M059J (cell line): Measurements from ENCODE around the gene POPDC3. TPM values are rescaled to one million over a fixed set of nuclear protein-coding genes. Genes with fewer than 3 reads are reported as not detected.
"Not testable (repeated sequence)": the region's sequence is repeated elsewhere in the genome, so short reads cannot be mapped to it uniquely, and the experiment has no call there.

ENCODE experiments used
- DNase-seq: peaks from one replicate; pipeline ENCODE4 v3.0.0-alpha.2; 2012; ENCODE audit warnings: low read depth
- total RNA-seq: library from RNA; depleted of rRNA; stranded (reverse); fragments of >200 nt; shearing (Covaris generic); gene quantifications from 2 replicates; pipeline ENCODE4 v1.2.3, GENCODE V29; 2014

POPDC3 gene
- total RNA-seq, 1 experiment from 2014 or later, result 0.30 TPM

DNA sequence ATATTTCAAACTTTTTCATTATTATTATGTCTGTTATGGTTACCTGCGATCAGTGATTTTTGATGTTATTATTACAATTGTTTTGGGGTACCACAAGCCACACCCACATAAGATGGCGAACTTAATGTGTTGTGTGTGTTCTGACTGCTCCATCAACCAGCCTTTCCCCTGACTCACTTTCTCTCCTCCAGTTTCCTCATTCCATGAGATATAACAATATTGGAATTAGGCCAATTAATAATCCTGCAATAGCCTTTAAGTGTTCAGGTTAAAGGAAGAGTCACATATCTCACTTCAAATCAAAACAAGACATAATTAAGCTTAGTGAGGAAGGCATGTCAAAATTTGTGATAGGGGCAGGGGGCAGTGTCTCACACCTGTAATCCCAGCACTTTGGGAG lies 16.3 kb upstream of the POPDC3 start:
- DNase-seq, result no peak

DNA sequence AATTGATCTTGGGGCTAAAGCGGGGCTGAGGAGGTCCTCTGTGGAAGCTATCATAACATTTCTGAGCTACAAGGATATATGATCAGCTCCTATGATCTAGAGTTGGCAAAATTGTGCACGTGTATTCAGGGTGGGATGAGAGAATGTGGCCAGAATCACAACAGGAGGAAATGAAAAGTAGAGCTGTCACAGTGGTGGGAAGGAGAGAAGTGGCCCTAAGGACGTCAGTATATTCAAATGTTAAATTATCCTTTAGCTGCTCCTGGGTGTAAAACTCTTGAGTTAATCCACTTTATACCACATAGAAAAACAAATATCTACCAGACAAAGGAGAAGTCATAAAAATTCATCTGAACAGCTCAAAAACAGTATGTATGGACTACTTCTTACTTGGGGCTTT lies 14.8 kb upstream of the POPDC3 start:
- no peak for DNase-seq

DNA sequence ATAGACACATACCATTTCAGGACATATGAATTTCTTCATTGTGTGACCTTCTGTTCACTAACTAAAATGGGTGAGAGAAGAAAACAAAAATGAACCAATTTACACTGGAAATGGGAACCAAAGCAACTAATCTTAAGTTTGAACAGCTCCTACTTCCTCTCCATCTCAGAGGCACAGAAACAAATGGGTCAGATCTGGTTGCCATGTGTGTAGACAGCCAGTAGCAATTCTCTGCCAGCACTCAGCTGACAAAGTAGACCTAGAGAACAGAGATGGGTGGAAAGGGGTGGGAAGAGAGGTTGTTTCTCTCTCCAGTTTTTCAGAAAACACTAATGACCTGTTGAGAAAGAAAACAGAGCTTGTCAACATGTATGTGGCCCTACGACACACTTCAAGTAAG lies 14.3 kb upstream of the POPDC3 start:
- no peak for DNase-seq

DNA sequence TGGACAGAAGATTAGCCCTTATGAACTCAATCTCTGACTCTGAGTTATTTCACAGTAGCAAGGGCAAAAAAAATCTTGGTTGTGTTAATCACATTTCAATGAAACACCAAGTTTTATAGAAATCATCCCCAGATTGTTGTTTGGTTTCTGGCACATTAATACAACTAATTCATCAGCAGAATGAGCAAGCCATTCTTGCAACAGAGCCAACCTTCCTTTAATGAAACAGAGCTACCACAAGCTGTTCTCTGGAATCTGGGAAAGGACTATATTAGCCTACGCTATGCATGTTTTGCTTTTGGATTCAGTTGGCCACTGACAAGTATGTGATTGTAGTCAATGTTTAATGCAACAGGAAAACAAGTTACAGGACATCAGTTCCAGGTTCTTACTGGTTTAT lies 13.8 kb upstream of the POPDC3 start:
- peak; percentile 59 for DNase-seq

DNA sequence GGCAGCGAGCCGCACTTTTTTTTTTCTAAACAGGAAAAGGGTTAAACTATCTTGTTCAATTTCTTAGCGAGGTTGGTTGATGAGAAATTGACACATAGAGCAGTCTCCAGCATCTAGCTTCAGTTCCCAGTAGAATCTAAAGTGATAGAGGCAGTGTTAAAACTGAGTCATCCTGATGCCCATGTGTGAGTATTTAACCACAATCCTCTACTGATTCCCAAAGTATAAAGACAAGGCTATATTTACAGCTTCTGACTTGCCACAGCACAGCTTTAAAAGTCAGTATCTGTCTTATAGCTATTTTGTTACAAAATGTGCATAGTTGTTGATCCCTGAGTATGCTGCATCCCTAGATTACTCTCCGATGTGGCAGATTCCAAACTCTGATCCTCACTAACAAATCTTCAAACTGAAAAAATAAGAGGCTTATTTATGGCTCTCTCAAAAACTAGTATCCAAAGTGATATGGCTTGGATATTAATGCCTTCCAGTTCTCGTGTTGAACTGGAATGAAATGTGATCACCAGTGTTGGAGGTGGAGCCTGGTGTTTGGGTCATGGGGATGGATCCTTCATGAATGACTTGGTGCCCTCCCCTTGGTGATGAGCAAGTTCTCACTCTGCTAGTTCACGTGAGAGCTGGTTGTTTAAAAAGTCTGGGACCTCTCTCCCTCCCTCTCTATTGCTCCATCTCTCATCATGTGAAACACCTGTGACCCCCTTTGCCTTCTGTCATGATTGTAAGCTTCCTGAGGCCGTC lies 13.1 kb upstream of the POPDC3 start:
- peak; percentile 88 for DNase-seq

DNA sequence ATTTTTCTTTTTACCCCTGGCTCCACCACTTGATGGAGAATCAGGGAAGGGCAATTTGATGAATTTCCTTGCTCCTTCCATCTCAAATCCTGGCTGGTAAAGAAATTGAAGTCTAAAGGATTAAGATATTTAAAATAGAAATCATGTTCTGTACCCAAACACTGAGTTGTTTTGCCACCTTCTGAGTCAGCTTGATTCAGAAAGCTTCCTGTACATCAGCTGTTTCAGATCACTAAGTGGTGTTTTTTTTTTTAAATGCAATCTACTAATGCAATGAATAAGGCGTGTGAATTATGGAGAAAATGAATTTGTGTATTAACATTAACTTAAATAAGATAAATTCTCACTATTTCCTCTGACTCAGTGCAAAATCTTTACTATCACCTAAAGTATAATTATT lies 11.5 kb upstream of the POPDC3 start:
- DNase-seq, result no peak

DNA sequence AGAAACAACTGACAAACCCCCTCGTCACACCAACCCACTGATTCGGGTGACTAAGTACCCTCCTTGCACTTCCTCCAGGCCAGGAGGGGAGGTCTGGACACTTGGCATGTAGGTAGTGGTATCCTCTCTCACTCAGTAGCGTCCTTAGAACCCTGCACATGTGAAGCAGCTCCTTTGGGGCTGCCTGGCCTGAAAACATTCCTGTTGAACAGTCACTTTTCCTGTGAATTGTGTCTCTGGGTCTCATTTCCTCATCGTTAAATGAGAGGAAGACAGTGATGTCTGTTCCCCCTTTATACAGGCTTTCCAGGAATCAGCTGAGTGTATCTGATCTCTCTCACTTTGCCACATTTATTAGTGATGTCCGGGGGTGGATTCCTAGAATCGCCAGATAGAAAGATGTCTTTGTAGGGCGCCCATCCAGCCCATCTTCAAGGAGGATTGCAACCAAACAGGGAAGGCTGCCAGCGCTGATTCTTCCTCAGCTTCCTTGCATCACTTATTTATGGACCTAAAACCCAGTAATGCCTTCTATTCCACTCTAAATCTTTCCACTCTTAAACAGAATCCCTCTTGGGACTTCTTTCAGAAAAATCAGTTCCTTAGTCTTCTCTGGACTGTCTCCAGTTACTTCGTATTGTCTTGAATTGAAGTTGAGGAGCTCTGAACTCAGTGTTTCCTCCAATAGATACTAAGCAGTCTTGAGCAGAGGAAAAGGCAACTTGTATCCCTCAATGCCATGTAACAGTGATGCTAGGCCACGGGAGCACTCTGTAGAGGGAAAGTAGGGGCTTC lies 9.4 kb upstream of the POPDC3 start:
- no peak for DNase-seq

DNA sequence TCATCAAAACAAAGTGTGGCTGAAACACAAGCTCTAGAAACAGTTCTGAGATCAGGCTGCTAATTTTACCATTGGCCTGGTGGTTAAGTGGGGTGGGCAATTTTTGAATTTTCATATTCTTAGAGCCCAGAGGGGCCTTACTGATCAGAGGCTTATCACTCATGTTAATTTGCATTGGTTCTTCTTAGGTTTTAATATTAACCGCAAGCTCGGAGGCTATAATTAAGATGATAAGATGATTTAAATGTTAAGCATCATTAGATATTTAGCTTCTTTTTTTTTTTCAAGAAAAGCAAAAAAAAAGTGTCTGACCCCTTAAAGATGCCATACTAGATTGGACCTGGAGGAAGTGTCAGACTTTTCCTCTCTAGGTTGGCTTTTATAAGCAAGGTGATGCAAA lies 8.4 kb upstream of the POPDC3 start:
- DNase-seq, result no peak

DNA sequence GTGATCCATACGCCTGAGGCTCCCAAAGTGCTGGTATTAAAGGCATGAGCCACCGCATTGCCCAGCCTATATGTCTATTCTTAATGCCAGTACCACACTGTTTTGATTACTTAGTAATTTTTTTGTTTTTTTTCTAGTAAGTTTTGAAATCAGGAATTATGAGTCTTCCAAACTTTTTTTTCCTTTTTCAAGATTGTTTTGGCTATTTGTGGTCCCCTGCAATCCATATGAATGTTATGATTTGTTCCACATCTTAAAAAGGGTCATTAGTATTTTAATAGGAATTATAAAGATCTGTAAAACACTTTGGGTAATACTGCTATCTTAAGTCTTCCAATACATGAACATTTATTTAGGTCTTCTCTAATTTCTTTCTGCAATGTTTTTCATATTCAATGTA lies 6.8 kb upstream of the POPDC3 start:
- DNase-seq, result no peak

DNA sequence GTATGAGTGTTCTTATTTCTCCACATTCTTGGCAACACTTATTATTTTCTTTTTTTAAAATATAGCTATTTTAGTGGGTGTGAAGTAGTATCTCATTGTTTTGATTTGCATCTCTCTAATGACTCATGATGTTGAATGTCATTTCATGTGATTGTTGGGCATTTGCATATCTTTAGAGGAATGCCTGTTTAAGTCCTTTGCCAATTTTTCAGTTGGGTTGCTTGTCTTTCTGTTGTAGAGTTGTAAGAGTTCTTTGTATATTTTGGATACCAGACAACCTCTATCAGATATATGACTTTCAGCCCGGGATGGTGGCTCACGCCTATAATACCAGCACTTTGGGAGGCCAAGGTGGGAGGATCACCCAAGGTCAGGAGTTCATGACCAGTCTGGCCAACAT lies 5.1 kb upstream of the POPDC3 start:
- DNase-seq, result peak; percentile 74

DNA sequence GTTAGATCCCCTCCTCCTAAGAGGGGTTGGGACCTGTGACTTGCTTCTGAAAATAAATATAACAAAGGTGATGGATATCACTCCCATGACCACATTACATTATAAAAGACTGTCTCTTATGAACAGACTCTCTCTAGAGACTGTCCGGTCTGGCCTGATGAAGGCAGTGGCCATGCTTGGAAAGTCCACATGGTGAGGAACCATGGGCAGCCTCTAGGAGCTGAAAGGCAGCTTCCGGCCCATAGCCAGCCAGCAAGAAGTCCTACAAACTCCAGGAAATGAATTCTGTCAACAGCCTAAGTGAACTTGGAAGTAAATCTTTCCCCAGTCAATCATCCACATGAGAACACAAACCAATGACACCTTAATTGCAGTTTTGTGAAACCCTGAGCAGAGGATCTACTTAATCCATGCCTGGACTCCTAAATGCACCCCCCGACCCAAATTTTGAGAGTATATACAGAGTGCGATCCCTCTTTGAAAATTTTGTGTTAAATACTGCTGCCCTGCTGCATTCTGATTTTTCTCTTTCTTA lies 2.2 kb upstream of the POPDC3 start:
- DNase-seq, result no peak

DNA sequence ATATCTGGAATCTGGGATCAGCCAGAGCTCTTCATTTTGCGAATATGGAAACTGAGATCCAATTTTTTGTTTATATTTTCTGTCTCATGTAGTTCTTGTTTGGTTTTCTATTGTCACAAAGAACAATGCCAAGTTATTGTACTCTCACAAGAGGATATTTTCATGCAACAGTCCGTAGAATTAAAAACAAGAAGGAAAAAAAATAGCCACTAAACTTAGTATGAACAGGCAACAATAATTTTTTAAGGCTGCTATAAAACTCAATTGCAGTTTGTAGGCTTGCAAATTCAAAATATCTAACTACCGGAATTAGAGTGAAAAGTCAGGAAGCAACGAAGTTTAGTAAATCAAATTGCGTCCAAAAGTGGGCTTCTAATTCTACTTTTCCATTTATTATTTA lies 1.2 kb downstream of the POPDC3 start:
- DNase-seq, result no peak

DNA sequence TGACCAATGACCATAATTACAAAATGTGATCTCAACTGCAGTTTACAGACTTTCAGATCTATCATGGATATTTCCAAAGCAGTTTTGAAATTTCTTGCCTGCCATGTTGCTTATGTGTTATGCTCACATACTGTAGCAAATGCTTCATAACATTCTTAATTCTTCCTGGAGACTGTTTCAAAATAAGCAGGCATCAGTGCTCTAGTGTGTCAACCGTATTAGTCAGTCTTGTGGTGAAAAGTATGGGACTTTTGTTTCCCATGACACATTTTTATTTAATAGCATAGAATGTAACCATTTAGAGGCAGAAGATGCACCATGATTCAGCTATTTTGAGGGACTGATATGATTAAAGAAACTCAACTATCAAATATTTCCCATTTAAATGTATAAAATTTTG lies 1.7 kb downstream of the POPDC3 start:
- DNase-seq, result peak; percentile 91

DNA sequence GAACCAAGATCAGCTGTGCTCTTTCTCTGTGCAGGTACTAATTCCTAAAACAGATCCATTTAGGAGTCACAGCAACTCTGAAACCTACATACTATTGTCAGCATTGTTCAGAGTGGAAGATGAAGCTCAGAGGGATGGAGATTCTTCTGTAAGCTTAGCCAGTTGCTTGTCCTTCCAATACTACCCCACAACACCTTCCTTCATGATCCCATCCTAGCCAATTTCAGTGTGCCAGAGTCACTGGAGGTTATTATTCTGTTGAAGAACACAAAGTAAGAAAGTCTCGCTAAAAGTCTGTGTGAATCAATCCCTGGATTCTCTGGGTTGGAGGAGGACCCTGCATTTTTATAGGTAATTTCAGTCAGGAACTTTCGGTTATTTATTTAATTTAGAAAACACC lies 2.3 kb downstream of the POPDC3 start:
- no peak for DNase-seq

DNA sequence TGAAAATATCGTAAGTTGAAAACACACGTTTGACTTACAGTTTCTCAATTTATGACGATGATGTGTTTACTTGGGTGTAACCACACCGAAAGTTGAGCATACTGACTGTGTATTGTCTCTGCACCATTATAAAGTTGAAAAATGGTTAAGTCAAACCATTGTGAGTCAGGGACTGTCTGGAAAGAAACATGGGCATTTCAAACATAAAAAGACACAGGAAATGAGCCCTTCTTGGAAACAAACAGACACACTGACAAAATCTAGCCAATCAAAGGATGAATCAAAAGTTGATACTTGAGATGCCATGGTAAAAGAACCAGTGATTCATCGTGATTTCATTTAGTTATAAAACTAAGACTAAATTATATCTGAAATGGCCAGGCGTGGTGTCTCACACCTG lies 5.3 kb downstream of the POPDC3 start:
- peak; percentile 95 for DNase-seq

DNA sequence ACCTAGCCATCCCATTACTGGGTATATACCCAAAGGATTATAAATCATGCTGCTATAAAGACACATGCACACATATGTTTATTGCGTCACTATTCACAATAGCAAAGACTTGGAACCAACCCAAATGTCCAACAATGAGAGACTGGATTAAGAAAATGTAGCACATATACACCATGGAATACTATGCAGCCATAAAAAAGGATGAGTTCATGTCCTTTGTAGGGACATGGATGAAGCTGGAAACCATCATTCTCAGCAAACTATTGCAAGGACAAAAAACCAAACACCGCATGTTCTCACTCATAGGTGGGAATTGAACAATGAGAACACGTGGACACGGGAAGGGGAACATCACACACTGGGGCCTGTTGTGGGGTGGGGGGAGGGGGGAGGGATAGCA lies 7.3 kb downstream of the POPDC3 start:
- not testable (repeated sequence) for DNase-seq

DNA sequence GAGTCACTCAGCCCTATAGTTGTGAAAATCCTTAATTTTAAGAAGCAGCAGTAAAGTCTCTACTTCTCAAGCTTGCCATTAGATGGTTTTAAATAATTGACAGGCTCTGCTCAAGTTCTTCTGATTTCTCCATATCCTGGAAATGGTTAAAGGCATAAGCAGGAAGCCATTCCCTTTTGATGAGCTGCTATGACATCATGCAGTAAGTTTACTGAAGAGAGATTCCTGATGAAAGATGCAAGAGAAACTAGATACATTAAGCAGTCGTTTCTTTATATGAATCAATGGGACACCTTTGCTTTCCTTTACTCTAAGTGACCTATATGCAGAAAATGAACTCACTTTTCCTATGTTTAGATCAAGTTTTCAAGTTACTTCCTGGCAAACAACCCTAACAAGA lies 9.8 kb downstream of the POPDC3 start:
- DNase-seq, result no peak

DNA sequence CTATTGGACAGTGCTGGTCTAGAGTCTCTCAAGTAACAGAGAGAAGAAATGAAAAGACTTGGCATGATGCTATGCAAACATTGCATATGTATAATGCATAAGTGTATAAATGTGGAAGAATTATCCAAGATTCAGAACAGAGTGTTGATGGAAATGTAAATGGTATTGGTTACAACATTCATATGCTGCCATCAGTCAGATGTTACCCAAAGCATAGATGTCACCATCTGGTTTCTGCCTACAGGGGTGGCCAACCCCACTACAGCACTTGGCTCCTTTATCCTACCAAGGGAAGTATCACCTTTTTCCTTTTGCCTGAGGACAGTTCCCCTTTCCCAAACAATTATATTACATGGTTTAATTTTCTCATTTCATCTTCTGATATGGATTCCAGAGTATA lies 11.9 kb downstream of the POPDC3 start:
- DNase-seq, result no peak

DNA sequence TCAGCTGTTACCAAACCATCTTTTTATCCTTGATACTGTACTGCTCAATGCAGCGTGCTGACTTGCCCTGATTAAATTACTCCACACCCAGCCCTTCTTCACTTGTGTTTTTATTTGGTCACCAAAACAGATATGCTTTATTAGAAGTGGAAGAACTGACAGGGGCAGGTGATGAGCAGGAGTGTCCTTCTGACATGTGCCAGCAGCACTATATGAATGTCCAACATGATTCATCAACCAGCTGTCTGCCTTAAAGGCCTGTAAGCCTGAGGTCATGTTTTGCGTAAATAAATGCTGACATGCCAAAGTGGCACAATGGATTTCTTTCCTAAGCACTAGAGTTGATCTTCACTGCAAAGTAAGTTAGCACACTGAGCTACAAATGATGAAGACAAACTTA lies 15.4 kb downstream of the POPDC3 start:
- DNase-seq, result peak; percentile 64

DNA sequence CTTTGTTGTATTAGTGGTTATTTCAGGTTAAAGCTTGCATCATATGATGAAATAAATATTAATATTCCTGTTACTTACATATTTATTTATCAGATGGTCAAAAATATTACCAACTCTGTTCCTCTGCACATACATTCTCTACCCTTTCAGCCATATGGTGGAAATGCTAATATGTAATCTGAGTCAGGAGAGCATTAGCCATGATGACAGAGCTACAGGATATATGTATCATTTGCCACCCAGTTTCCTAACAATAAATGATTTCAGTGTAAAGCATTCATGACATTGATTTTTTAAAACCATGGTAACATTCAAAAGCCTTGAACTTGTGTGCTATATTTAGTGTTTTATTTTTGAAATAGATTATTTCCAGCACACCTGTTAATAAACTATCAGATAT lies 16.6 kb downstream of the POPDC3 start:
- no peak for DNase-seq

DNA sequence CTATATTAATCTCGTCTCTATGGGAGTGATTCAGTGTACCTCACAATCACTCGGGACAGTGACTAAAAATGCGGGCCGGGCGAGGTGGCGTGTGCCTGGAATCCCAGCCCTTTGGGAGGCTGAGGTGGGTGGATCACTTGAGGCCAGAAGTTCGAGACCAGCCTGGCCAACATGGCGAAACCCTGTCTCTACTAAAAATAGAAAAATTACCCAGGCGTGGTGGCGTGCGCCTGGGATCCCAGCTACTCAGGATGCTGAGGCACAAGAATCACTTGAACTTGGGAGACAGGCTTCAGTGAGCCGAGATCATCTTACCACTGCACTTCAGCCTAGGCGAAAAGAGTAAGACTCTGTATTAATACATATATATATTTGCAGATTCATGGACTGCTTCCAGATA lies 17.4 kb downstream of the POPDC3 start:
- DNase-seq, result no peak

DNA sequence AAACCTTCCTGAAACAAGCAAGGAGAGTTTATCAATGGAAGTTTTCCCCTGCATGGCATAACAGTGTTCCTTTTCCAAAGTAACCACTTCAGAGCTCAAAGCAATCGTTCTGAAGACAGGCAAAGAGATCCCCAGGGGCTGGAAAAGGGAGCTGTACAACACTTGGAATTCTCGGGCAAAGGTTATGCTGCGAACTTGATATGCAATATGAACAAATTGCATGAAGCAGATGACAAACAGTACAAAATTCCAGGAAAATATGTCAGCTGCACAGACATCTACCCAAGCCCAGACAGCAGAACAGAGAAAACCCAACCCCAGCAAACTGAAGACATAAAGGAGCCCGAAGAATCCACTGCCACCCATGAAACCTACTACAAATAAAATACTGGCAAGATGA lies 18.4 kb downstream of the POPDC3 start:
- no peak for DNase-seq

DNA sequence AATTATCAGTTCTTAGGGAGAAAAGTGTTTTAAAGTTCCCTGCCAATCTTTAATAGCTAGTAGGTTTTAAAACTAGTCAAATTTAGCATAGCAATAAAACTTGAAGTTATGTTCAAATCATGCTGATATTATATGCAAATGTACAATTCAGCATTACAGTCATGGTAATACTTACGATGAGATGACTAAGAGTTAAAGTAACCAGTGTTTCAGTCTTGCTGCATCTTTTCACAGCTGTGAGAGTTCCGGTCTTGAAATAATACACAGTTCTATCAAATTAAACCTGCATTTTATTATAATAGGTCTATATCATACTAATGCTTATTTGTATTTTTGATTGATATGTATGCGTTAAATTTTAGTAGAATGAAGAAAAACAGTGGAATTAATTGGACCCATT lies 26.1 kb downstream of the POPDC3 start:
- no peak for DNase-seq
